ENCODE measurements around the gene ACOT13.
"Not testable (repeated sequence)": the region's sequence is repeated elsewhere in the genome, so short reads cannot be mapped to it uniquely, and the experiment has no call there.

Gene ACOT13

DNA sequence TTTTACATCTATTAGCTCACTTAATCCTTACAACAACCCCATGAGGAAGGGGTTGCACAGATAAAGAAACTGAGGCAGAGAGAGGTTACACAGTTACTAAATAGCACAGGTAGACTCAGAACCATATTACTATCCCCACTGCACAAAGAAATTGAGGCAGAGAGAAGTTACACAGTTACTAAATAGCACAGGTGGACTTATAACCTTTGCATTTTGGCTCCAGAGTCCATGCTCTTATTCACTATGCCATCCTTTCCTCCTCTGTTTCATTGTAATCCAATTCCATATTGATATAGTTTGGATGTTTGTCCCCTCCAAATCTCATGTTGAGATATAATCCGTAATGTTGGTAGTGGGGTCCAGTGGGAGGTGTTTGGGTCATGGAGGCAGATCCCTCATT, 3.7 kb upstream of the ACOT13 start:
- DNase-seq: no peak

DNA sequence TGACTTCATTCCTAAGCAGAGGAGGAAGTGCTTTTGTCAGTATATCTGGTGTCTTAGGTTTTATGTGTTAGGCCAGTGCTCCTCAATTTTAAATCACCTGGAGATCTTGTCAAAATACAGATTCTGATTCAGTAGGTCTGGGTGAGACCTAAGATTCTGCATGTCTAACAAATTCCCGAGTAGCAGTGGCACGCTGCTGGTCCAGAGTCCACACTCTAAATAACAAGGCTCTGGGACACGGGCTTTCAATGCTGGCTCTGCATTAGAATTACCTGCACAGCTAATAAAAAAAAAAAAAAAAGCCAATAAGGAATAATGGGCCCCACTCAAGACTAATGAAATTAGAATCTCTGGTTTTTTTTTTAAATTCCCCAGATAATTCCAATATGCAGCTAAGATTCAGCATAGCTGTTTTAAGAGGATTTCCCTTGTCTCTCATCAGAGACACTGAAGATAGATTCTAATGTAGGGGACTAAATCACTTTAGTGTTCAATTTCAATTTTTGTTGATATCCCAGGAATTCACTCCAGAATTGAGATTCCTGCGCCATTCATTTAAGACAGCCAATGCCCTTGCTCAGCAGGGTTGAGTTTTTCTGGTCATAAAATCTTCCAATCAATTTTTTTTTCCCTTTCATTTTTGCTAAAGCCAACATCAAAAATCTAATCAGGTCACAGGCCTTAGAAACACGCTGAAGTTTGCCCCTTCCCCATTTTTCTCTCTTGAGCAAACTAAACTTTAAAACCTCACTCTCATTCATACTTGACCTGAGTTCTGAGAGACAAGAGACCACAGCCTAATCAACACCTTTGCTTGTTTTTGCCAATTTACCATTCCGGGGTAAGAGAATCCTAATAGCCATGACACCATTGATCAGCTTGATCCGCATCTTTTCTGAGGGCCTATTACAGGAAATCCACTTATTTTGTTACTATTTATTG, 2.6 kb upstream of the ACOT13 start:
- no peak for DNase-seq

DNA sequence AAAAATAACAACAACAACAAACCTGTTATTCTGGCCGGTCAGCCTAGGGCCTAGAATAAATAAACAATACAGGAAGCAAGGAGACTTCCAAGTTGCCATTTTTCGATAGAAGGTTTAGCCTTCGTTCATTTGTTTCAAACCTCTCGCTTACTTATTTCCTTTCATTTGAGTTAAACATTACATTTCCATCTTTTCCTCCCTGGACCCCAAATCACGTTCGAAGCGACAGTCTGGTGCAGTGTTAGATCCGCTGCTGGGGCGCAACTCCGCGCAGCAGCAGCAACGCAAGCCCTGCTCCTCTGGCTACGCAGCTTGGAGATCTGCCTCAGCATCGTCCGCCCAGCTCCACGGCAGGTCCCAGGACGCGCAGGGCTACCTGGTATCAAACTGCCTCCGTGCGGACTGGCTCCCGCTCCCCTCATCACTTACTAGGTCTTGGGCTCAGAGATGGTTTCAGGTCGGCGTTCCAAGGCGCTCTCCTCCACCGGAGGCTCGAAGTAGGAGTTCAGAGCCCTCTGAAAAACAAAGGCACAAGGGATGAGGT, 708 bp upstream of the ACOT13 start:
- no peak for DNase-seq

DNA sequence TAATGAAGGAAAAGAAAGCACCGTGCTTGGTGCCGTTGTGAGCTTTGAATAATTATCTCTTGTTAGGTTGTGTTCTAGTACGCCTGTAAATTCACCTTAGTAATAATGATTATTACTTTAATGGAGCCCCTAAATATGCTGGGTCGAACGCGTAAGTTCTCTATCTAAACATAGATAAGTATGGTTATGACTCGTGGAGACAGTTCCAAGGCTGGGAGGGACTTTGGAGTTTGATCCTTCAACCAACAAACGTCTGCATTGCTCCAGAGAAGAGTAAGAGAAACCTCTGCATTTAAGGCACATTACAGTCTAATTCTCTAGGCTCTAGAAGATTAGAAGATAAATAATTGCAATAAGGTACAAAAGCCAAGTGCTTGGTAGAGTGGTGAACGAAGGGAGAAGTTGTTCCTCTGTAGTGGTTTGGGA, 514 bp downstream of the ACOT13 start:
- peak in 1 of 2 experiments; percentile 55 for DNase-seq

DNA sequence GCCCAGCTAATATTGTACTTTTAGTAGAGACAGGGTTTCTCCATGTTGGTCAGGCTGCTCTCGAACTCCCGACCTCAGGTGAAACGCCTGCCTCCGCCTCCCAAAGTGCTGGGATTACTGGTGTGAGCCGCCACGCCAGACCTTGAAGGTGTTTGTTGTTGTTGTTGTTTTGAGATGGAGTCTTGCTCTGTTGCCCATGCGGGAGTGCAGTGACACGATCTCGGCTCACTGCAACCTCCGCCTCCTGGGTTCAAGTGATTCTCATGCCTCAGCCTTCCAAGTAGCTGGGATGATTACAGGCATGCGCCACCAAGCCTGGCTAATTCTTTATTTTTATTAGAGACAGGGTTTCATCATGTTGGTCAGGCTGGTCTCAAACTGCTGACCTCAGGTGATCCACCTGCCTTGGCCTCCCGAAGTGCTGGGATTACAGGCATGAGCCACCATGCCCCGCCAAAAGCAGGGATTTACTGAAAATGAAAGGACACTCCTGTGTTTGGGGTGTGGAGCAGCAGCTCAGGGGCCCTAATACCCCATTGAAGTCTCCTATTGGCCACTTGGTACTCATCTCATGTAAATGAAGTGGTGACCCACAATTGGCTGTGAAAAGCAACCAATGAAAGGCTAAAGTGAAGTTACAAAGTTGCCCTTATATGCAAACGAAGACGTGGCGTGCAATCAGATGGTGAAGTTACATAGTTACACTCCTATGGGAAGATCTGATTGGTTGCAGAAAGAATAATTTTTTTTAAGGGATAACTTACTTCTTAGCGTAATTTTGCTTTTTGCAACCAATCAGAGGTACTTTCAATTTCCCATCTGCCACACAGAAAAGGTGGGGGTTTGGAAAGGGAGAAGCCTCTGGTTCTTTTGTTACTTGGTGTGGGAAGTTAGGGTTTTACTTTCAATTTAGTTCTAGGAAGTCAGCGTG, 1.5 kb downstream of the ACOT13 start:
- DNase-seq: not testable (repeated sequence)

DNA sequence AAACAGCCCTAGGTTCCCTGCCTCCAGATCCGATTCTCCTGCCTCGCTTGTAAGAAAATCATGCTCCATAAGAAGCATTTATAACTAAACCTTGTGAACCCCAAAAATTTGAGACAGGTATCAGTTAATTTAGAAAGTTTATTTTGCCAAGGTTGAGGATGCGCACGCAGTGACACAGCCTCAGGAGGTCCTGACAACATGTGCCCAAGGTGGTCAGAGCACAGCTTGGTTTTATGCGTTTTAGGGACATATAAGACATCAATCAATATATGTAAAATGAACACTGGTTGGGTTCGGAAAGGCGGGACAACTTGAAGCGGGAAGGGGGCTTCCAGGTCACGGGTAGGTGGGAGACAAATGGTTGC, 2.1 kb downstream of the ACOT13 start:
- DNase-seq: no peak

DNA sequence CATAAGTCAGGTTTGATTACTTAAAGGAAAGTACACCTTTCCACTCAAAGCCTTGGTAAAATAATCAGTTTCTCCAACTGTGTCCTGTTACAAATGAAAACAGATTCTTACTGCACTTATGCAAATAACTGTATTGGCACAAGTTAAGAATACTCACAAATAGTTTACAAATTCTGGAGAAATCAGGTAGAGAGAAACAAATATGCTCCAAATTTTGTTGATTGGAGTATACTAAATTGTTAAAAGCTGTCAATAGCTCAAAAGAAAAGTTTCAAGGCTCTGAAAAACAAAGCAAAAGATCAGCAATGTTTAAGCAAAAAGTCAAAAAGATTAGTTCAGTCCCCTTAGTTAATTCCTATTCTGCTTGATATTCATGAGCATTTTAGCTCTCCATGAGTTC, 3.6 kb downstream of the ACOT13 start:
- not testable (repeated sequence) for DNase-seq

DNA sequence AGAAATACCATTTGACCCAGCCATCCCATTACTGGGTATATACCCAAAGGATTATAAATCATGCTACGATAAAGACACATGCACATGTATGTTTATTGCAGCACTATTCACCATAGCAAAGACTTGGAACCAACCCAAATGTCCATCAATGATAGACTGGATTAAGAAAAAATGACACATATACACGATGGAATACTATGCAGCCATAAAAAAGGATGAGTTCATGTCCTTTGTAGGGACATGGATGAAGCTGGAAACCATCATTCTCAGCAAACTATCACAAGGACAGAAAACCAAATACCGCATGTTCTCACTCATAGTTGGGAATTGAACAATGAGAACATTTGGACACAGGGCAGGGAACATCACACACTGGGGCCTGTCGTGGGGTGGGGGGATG, 4.2 kb downstream of the ACOT13 start:
- DNase-seq: not testable (repeated sequence)

DNA sequence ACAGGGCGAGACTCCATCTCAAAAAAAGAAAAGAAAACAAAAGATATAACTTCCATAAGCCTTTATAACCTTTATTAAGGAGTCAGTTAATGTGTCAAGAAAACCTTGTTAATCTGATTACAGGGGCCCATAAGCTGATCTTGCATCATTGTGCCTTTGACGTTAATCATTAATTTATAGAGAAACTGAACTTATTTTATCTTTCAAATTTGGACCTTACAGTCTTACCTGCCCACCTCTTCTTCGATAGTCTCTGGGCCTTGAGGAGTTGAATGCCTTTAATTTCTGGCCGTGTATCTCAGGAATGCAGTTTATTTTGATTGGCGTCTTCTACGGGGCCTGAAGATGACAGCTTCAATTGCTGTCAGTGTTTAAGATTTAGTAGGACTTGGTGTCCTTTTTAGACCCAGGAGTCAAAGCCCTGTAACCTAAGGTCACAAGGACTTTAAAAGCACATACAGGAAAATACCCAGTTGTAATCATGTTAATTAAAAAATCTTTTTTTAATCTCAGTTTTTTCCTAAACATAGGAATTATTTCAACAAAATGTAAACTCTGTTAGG, 5.8 kb downstream of the ACOT13 start:
- DNase-seq: no peak

DNA sequence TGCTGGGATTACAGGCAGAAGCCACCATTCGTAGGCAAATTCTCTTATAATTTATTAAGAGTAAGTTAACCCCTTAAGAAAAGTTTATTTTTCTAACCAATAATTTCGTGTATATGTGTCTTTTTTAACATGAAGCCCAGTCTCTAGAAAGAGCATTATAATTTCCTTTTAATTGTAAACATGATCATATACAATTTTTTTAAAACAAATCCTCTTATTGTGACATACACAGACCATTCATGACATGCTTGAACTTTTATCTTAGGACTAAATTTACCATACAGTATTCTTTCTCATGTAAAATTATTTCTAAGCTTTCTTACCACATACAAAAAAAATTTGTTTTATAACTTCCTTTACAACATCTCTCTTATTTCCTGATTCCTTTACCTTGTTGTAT, 6.7 kb downstream of the ACOT13 start:
- DNase-seq: peak in 1 of 2 experiments; percentile 13

DNA sequence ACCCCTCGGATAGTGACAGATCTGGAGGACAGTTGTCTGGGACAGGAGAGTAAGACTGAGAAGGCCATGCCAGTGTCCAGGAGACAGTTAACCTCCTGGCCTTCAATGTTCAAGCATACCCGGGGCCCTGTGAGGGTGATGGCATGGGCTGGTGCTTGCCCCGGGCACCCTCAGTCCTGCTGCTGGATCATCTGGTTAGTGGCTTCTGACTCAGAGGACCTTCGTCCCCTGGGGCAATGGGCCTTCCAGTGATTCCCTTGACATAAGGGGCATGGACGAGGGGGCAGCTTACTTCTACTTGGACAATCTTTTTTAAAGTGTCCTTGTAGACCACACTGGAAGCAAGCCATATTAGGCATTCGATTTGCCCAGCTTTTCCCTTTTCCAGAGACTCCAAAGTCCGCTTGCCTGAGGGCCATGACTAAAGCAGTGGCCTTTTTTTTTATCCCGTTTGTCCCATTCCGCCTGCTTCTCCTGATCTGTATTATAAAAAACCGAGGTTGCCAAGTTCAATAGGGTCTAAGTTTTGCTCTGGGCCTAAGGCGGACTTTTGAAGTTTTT, 12.0 kb downstream of the ACOT13 start:
- DNase-seq: not testable (repeated sequence)

DNA sequence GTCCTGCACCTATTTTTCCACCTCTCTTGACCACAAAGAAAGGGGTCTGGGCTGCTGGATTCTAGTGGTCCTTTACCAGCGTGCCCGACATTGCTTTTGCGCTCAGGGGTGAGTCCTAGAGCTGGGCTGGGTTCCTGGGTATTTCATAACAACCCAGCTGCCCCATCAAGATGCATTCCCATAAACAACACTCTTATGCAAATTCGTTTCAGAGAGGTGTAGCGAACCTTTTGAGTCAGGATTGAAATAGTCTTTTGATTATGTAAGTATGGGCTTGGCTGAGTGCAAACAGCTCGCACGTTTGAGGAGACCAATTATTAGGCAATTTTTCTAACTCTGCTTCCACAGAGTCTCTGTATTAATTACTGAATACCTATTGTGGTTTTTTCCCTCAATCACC, 13.7 kb downstream of the ACOT13 start:
- DNase-seq: no peak

DNA sequence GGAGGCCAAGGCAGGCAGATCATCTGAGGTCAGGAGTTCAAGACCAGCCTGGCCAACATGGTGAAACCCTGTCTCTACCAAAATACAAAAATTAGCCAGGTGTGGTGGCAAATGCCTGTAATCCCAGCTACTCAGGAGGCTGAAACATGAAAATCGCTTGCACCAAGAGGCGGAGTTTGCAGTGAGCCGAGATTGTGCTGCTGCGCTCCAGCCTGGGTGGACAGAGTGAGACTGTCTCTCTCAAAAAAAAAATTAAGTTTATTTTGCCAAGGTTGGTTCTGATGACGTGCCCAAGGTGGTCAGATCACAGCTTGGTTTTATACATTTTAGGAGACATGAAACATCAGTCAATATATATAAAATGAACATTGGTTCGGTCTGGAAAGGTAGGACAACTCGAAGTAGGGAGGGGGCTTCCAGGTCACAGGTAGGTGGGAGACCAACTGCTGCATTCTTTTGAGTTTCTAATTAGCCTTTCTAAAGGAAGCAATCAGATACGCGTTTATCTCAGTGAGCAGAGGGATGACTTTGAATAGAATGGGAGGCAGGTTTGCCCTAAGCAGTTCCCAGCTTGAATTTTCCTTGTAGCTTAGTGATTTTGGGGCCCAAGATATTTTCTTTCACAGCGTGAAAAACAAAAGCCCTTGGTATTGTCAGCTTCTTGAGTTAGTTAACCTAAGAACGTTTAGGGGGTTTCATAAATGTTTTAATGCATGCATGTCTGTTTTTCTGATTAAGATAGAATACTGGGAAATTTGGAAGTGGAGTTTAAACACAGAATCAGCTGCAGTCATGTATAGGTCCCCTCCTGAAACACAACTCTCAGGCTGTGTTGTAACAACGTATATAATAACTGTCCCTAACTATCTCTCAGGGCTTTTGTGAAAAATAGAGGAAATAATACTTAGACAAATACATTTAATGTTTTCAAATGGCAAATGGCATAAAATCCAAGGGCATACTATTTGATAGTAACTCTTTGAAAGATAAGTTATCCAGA, 16.7 kb downstream of the ACOT13 start:
- no peak for DNase-seq

DNA sequence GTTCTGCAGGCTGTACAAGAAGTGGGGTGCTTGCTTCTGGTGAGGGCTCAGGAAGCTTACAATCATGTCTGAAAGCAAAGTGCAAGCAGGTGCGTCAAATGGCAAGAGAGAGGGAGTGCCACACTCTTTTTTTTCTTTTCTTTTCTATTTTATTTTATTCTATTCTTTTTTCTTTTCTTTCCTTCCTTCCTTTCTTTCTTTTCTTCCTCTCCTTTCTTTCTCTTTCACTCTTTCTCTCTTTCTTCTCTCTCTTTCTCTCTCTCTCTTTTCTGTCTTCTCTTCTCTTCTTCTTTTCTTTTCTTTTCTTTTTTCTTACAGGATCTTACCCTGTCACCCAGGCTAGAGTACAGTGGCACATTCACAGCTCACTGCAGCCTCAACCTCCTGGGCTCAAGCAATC, 19.5 kb downstream of the ACOT13 start:
- no peak for DNase-seq

DNA sequence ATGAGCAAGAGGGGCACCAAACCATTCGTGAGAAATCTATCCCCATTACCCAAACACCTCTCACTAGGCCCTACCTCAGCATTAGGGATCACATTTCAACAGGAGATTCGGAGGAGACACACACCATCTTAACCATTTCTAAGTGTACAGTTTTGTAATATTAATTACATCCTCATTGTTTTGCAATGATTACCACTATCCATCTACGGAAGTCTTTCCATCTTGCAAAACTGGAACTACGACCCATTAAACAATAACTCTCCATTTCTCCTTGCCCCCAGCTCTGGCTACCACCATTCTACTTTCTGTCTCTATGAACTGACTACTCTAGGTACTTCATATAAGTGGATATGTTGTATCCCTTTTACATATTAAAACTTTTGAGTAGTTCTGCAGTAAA, 20.1 kb downstream of the ACOT13 start:
- DNase-seq: no peak

DNA sequence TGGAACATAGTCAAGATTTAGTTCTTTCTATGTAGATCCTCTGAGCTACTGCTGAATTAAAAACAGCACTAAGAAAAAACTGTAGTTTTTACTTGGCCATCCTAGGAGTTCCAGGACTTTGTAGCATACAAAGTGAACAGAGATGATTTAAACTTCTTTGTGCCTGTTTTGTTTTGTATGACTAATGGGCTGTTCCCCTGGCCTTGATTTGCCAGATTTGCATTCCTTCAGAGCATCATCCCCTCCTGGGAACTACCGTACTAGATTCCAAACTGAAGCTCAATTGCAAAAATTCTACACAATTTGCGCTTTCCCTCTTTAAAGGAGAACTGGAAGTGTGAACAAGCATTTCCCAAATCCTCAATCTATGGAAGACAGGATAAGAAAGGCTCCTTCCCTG, 23.1 kb downstream of the ACOT13 start:
- no peak for DNase-seq

DNA sequence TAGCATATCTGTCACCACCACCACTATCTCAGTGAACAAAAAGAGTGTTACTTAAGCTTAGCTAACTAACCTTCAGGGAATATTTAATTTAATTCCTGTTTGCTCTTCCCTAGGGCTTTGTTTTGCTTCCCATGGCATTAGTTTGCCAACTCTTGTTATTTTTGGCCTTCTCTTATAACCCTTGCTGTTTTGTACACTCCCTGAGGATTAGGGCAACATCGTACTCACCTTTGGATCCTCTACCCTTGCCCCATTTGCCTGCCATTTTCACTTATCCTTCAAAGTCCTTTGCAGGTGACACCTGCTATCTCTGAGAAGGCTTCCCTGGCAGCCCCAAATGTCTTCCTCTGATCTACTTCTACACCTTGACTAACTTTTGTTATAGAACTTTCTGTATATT, 23.7 kb downstream of the ACOT13 start:
- DNase-seq: no peak

DNA sequence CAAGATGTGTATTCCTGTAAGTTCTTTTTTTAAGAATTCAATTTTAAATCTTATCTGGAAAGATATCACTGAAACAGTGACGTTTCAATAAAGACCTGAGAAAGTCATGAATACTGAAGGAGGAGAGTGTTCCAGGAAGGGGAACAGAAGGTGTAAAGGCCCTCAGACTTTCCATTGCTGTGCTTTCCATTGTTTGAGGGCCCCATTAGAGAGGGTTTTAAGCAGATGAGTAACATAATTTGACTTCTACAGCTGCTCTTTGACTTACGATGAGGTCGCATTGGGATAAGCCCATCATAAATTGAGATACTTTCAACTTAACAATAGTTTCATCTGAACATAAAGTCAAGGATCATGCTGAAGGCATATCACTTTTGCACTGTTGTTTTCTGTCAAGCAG, 24.7 kb downstream of the ACOT13 start:
- DNase-seq: no peak

DNA sequence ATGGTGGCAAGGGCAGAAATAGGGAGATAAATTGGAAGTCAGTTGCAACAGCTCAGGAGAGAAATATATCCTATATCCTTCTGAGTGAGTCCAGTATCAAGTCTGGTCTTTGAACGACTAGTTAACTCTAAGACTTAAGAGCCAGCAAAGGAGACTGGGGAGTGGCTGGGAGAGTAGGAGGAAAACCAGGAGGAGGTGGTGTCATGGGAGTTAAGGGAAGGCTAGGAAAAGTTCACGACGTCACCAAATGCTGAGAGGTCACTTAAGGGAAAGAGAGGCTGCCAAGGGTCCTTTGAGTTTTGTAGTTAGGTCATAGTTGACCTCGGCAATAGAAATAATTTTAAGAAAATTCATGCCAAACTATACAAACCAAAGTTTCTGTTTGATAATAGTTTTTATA, 25.1 kb downstream of the ACOT13 start:
- DNase-seq: no peak

DNA sequence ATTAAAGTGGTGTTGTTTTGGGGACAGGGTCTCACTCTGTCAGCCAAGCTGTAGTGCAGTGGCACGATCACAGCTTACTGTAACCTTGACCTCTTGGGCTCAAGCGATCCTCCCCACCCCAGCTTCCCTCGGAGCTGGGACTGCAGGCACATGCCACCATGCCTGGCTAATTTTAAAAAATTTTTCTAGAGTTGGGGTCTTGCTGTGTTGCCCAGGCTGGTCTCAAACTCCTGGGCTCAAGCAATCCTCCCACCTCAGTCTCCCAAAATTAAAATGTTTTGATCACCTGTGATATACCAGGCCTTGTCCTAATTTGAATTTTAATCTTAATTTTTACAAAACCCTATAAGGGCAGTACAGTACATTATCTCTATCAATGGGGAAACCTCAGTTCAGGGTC, 25.5 kb downstream of the ACOT13 start:
- no peak for DNase-seq

DNA sequence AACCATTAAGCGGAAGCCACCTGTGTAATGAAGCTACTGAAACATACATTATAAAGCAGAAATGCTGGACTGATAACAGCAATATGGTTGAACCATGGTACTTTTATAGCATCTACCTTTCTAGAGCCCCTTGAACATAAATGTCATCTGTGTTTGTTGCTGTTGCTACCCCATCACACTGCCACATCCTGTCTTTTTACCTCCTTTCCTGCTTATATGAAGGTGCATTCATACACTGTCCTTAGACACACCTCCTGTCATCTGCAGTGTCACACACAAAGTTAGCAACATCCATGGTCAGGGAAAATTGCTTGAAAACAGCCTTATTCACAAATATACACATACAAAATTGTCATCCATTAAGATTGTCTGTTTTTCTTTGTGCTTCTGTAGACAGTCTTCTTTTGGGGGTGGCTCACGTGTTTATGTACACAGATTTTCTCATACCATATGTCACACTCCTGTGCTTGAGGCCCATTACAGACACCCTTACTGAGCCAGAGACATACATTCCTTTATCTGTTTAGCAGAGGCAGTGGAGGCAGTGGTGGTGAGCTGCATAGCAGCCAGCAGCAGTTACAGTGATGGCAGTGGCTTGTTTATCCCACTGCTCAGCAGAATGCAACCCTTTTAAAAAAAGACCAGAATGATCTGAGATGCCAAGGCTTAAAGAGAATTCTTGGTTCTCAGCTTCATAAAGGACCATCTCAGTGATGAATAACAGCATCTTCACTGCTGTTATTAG, 26.1 kb downstream of the ACOT13 start:
- no peak for DNase-seq

Data from SW 1271 (cell line).